Measurements from ENCODE around the gene BLOC1S3. TPM values are rescaled to one million over a fixed set of nuclear protein-coding genes. Genes with fewer than 3 reads are reported as not detected.

BLOC1S3 gene
- total RNA-seq, 2 experiments from 2014 or later = 8.1 to 13.8 TPM

DNA sequence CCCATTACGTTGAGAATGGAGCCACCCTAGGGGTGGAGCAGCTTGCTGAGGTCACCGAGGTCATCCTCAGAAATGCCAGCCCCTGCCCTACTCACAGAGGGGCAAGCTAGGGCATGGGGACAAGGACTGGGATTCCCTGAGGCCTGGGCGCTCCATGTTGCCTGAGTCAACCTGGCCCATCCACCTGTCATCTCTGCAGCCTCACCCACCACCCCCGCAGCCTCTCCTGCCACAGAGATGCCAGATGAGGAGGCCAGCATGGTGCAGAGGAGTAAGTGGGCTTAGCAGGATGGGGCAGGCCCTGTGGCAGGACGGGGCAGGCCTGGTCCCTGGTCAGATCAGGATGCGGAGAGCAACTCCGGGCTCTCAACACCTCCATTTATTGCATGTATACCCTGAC lies 27.3 kb upstream of the BLOC1S3 start:
- no TSS peak for BruUV-seq (replicated peaks)
- H3K27ac ChIP-seq (ENCODE audit: low read depth, low read length, poor library complexity, severe bottlenecking) = no peak overlapping the region
- H3K4me2 ChIP-seq (ENCODE audit: low read length) = no peak overlapping the region
- TF ChIP-seq, protein P1, sequence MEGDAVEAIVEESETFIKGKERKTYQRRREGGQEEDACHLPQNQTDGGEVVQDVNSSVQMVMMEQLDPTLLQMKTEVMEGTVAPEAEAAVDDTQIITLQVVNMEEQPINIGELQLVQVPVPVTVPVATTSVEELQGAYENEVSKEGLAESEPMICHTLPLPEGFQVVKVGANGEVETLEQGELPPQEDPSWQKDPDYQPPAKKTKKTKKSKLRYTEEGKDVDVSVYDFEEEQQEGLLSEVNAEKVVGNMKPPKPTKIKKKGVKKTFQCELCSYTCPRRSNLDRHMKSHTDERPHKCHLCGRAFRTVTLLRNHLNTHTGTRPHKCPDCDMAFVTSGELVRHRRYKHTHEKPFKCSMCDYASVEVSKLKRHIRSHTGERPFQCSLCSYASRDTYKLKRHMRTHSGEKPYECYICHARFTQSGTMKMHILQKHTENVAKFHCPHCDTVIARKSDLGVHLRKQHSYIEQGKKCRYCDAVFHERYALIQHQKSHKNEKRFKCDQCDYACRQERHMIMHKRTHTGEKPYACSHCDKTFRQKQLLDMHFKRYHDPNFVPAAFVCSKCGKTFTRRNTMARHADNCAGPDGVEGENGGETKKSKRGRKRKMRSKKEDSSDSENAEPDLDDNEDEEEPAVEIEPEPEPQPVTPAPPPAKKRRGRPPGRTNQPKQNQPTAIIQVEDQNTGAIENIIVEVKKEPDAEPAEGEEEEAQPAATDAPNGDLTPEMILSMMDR (conservative IDR thresholded peaks at IDR 0.05; ENCODE audit: low read length) = no peak
- no peak for TF ChIP-seq EZH2phosphoT487 (IDR thresholded peaks at IDR 0.05; ENCODE audit: borderline replicate concordance, low read depth, low read length)
- H3K4me3 ChIP-seq (ENCODE audit: low read depth, low read length, poor library complexity, severe bottlenecking) = no peak overlapping the region
- no peaks in the 10 kb centered on the region for H3K79me2 ChIP-seq (ENCODE audit: insufficient read depth, low read depth, low read length)
- DNase-seq (ENCODE audit: low spot score) = no peak
- H3K36me3 ChIP-seq (ENCODE audit: insufficient read depth, low read length) = peaks cover 4% of the 10 kb centered on the region
- intact Hi-C loops (cut with micrococcal nuclease; ENCODE audit: unreplicated experiment) = no loop called here
- CTCF ChIA-PET (ENCODE audit: unreplicated experiment) = no interaction called here
- no peak overlapping the region for H2AFZ ChIP-seq (ENCODE audit: low read length)
- no peaks in the 10 kb centered on the region for H4K20me1 ChIP-seq (ENCODE audit: insufficient read depth, low read length)
- H3K9me3 ChIP-seq (ENCODE audit: low read length) = no peaks in the 10 kb centered on the region
- peaks cover 11% of the 10 kb centered on the region for H3K4me1 ChIP-seq (ENCODE audit: insufficient read depth, low read length, poor library complexity, severe bottlenecking)
- POLR2A ChIA-PET = no interaction called here
- H3K9me2 ChIP-seq (ENCODE audit: insufficient read depth, low read length) = no peaks in the 10 kb centered on the region

- H3K27ac ChIP-seq (ENCODE audit: low read depth, low read length, poor library complexity, severe bottlenecking) = no peak overlapping the region
- no peaks in the 10 kb centered on the region for H3K9me3 ChIP-seq (ENCODE audit: low read length)
- no peak for DNase-seq (ENCODE audit: low spot score)
- ChIA-PET CTCF (ENCODE audit: unreplicated experiment) (no interaction called here), POLR2A (no interaction called here)
- H3K4me3 ChIP-seq (ENCODE audit: low read depth, low read length, poor library complexity, severe bottlenecking) = no peak overlapping the region
- BruUV-seq (replicated peaks) = no TSS peak
- H3K4me2 ChIP-seq (ENCODE audit: low read length) = no peak overlapping the region
- H3K36me3 ChIP-seq (ENCODE audit: insufficient read depth, low read length) = no peaks in the 10 kb centered on the region; the same call in none of the 2 replicates
- H4K20me1 ChIP-seq (ENCODE audit: insufficient read depth, low read length) = no peaks in the 10 kb centered on the region
- no peaks in the 10 kb centered on the region for H3K9me2 ChIP-seq (ENCODE audit: insufficient read depth, low read length)
- no peak overlapping the region for H2AFZ ChIP-seq (ENCODE audit: low read length)
- no peak for TF ChIP-seq EZH2phosphoT487 (IDR thresholded peaks at IDR 0.05; ENCODE audit: borderline replicate concordance, low read depth, low read length)
- TF ChIP-seq, protein P1 (conservative IDR thresholded peaks at IDR 0.05; ENCODE audit: low read length) = no peak
- H3K4me1 ChIP-seq (ENCODE audit: insufficient read depth, low read length, poor library complexity, severe bottlenecking) = peaks cover 11% of the 10 kb centered on the region
- no peaks in the 10 kb centered on the region for H3K79me2 ChIP-seq (ENCODE audit: insufficient read depth, low read depth, low read length)
- intact Hi-C loops (cut with micrococcal nuclease; ENCODE audit: unreplicated experiment) = no loop called here
Observed at GRCh38 chr19:45151821-45152503, 26.6 kb upstream of the BLOC1S3 start.

Measured in OCI-LY7 (cell line).